ENCODE results near the gene KCNQ4.

The KCNQ4 gene

GRCh38 chr1:40810927-40811326 is 27.3 kb downstream of the KCNQ4 start:
- Histone ChIP-seq H3K36me3 (replicated peaks; ENCODE audit: low read depth, low read length) (peaks cover 6% of the 10 kb centered on the region), H3K79me2 (ENCODE audit: low read length) (no peaks in the 10 kb centered on the region), H3K4me2 (ENCODE audit: low read length) (no peak overlapping the region), H3K27me3 (ENCODE audit: low read depth, low read length) (no peaks in the 10 kb centered on the region), H3K27ac (ENCODE audit: low read length) (no peak overlapping the region), H3K9me3 (ENCODE audit: insufficient read depth, low read length) (no peaks in the 10 kb centered on the region), H3K9ac (ENCODE audit: low read length) (no peak overlapping the region), H3K4me3 (ENCODE audit: low read length) (no peak overlapping the region), H3K4me1 (ENCODE audit: low read length) (peaks cover 22% of the 10 kb centered on the region), H4K20me1 (ENCODE audit: insufficient read depth, low read length) (no peaks in the 10 kb centered on the region), H2AFZ (ENCODE audit: low read depth, low read length) (no peak overlapping the region)
- TF ChIP-seq, protein P1, sequence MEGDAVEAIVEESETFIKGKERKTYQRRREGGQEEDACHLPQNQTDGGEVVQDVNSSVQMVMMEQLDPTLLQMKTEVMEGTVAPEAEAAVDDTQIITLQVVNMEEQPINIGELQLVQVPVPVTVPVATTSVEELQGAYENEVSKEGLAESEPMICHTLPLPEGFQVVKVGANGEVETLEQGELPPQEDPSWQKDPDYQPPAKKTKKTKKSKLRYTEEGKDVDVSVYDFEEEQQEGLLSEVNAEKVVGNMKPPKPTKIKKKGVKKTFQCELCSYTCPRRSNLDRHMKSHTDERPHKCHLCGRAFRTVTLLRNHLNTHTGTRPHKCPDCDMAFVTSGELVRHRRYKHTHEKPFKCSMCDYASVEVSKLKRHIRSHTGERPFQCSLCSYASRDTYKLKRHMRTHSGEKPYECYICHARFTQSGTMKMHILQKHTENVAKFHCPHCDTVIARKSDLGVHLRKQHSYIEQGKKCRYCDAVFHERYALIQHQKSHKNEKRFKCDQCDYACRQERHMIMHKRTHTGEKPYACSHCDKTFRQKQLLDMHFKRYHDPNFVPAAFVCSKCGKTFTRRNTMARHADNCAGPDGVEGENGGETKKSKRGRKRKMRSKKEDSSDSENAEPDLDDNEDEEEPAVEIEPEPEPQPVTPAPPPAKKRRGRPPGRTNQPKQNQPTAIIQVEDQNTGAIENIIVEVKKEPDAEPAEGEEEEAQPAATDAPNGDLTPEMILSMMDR (IDR thresholded peaks at IDR 0.05; ENCODE audit: low read depth, low read length): no peak
- TF ChIP-seq EZH2phosphoT487 (IDR thresholded peaks at IDR 0.05; ENCODE audit: low read depth): no peak

GRCh38 chr1:40815420-40815819 is 31.8 kb downstream of the KCNQ4 start:
- Histone ChIP-seq H3K4me2 (ENCODE audit: low read length) (no peak overlapping the region), H3K27ac (ENCODE audit: low read length) (no peak overlapping the region), H4K20me1 (ENCODE audit: insufficient read depth, low read length) (no peaks in the 10 kb centered on the region), H3K4me3 (ENCODE audit: low read length) (no peak overlapping the region), H2AFZ (ENCODE audit: low read depth, low read length) (no peak overlapping the region), H3K27me3 (ENCODE audit: low read depth, low read length) (no peaks in the 10 kb centered on the region), H3K9ac (ENCODE audit: low read length) (no peak overlapping the region), H3K36me3 (replicated peaks; ENCODE audit: low read depth, low read length) (peaks cover under 1% of the 10 kb centered on the region), H3K79me2 (ENCODE audit: low read length) (no peaks in the 10 kb centered on the region), H3K9me3 (ENCODE audit: insufficient read depth, low read length) (no peaks in the 10 kb centered on the region), H3K4me1 (ENCODE audit: low read length) (no peaks in the 10 kb centered on the region; the same call in 1 of the 2 replicates)
- TF ChIP-seq, protein P1 (IDR thresholded peaks at IDR 0.05; ENCODE audit: low read depth, low read length): no peak
- TF ChIP-seq EZH2phosphoT487 (IDR thresholded peaks at IDR 0.05; ENCODE audit: low read depth): no peak

DNA sequence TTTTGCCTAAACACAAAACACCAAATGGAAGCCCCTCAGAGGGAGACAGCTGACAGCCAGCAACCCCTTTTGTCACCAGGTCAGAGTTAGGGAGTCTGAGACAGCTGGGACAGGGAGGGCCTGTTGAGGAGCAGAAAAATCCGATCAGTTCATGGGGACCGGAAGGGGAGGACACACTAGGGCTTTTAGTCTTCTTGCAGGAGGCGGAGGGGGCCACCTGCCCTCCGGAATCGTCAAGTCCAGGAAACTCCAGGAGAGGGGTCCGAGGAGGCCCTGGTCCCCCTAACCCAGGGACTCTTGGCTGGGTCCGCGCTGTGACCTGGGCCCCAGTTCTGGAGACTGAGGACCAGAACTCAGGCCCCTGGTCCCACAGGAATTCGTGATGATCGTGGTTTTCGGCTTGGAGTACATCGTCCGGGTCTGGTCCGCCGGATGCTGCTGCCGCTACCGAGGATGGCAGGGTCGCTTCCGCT is 34.2 kb downstream of the KCNQ4 start:
- Histone ChIP-seq H3K4me2 (ENCODE audit: low read length) (no peak overlapping the region), H3K36me3 (replicated peaks; ENCODE audit: low read depth, low read length) (no peaks in the 10 kb centered on the region), H3K4me3 (ENCODE audit: low read length) (no peak overlapping the region), H3K4me1 (ENCODE audit: low read length) (no peaks in the 10 kb centered on the region), H3K79me2 (ENCODE audit: low read length) (no peaks in the 10 kb centered on the region), H3K9ac (ENCODE audit: low read length) (no peak overlapping the region), H3K27ac (ENCODE audit: low read length) (no peak overlapping the region), H3K27me3 (ENCODE audit: low read depth, low read length) (no peaks in the 10 kb centered on the region), H4K20me1 (ENCODE audit: insufficient read depth, low read length) (no peaks in the 10 kb centered on the region), H3K9me3 (ENCODE audit: insufficient read depth, low read length) (no peaks in the 10 kb centered on the region), H2AFZ (ENCODE audit: low read depth, low read length) (no peak overlapping the region)
- TF ChIP-seq EZH2phosphoT487 (IDR thresholded peaks at IDR 0.05; ENCODE audit: low read depth): no peak
- TF ChIP-seq, protein P1 (IDR thresholded peaks at IDR 0.05; ENCODE audit: low read depth, low read length): no peak

DNA sequence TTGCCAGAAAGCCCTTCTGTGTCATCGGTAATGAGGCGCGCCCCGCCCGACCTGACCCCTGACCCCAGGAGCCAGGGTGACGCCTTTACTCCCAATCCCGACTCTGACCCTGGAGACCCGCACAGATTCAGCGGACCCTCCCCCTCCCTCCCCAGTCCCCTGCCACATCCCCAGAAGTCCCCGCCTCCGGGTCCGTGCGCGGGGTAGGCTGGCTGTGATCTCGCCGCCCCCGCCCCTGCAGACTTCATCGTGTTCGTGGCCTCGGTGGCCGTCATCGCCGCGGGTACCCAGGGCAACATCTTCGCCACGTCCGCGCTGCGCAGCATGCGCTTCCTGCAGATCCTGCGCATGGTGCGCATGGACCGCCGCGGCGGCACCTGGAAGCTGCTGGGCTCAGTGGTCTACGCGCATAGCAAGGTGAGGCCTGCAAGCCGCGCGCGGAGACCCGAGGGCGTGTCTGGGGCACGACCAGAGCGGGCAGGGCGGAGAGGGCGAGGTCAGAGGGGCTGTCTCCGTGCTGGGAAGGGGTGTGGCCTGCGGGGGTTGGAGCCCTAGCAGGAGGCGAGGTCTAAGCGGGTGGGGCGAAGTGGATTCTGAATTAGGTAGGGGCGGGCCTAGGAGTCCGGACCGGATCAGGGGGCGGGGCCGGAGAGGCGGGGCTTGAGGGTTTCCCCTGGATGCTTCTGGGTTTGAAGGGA is 34.8 kb downstream of the KCNQ4 start:
- Histone ChIP-seq H3K4me1 (ENCODE audit: low read length) (no peaks in the 10 kb centered on the region), H2AFZ (ENCODE audit: low read depth, low read length) (no peak overlapping the region), H3K4me2 (ENCODE audit: low read length) (no peak overlapping the region), H3K4me3 (ENCODE audit: low read length) (no peak overlapping the region), H3K79me2 (ENCODE audit: low read length) (no peaks in the 10 kb centered on the region), H4K20me1 (ENCODE audit: insufficient read depth, low read length) (no peaks in the 10 kb centered on the region), H3K27me3 (ENCODE audit: low read depth, low read length) (no peaks in the 10 kb centered on the region), H3K9ac (ENCODE audit: low read length) (no peak overlapping the region), H3K9me3 (ENCODE audit: insufficient read depth, low read length) (no peaks in the 10 kb centered on the region), H3K36me3 (replicated peaks; ENCODE audit: low read depth, low read length) (no peaks in the 10 kb centered on the region), H3K27ac (ENCODE audit: low read length) (no peak overlapping the region)
- TF ChIP-seq EZH2phosphoT487 (IDR thresholded peaks at IDR 0.05; ENCODE audit: low read depth): no peak
- TF ChIP-seq, protein P1 (IDR thresholded peaks at IDR 0.05; ENCODE audit: low read depth, low read length): no peak
